ENCODE measurements around the gene HMSD.

GRCh38 chr18:63970809-63971205 is 21.7 kb downstream of the HMSD start:
- no peak for TF ChIP-seq CTCF (conservative IDR thresholded peaks at IDR 0.05)
- no peak for TF ChIP-seq ZFX (IDR thresholded peaks at IDR 0.05)

Measured in C4-2B (cell line).